Measurements from ENCODE around the gene TMCC2.

Gene TMCC2

DNA sequence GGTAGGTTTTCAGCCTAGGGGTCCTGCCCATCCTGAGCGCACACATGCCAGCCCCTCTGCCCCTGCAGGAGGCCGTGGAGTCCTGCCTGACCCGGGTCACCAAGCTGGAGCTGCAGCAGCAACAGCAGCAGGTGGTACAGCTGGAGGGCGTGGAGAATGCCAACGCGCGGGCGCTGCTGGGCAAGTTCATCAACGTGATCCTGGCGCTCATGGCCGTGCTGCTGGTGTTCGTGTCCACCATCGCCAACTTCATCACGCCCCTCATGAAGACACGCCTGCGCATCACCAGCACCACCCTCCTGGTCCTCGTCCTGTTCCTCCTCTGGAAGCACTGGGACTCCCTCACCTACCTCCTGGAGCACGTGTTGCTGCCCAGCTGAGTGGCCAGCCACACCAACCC lies 44.0 kb downstream of the TMCC2 start:
- no peak overlapping the region for H3K4me2 ChIP-seq (ENCODE audit: low read depth, low read length)
- no peak for DNase-seq
- H3K9ac ChIP-seq (ENCODE audit: low read length), result no peak overlapping the region
- H3K79me2 ChIP-seq (ENCODE audit: low read length), result peaks cover 4% of the 10 kb centered on the region
- 0 out of 2 replicates have a peak, but pooled peaks cover 2% of the 10 kb centered on the region for H3F3A ChIP-seq (ENCODE audit: insufficient read depth, low read length)
- H3K27me3 ChIP-seq (replicated peaks; ENCODE audit: insufficient read depth, low read length), result no peaks in the 10 kb centered on the region
- no peaks in the 10 kb centered on the region for H4K20me1 ChIP-seq (ENCODE audit: insufficient read depth, low read length)
- no peaks in the 10 kb centered on the region; the same call in 1 of the 2 replicates for H3K36me3 ChIP-seq (replicated peaks; ENCODE audit: insufficient read depth, low read length)
- no peak overlapping the region for H3K27ac ChIP-seq (ENCODE audit: low read length)
- H3K4me1 ChIP-seq (ENCODE audit: low read length), result peaks cover 36% of the 10 kb centered on the region
- no peak overlapping the region for H2AFZ ChIP-seq (ENCODE audit: low read length)
- TF ChIP-seq, protein P1, sequence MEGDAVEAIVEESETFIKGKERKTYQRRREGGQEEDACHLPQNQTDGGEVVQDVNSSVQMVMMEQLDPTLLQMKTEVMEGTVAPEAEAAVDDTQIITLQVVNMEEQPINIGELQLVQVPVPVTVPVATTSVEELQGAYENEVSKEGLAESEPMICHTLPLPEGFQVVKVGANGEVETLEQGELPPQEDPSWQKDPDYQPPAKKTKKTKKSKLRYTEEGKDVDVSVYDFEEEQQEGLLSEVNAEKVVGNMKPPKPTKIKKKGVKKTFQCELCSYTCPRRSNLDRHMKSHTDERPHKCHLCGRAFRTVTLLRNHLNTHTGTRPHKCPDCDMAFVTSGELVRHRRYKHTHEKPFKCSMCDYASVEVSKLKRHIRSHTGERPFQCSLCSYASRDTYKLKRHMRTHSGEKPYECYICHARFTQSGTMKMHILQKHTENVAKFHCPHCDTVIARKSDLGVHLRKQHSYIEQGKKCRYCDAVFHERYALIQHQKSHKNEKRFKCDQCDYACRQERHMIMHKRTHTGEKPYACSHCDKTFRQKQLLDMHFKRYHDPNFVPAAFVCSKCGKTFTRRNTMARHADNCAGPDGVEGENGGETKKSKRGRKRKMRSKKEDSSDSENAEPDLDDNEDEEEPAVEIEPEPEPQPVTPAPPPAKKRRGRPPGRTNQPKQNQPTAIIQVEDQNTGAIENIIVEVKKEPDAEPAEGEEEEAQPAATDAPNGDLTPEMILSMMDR (IDR thresholded peaks at IDR 0.05; ENCODE audit: low read length), result no peak
- TF ChIP-seq EZH2phosphoT487 (IDR thresholded peaks at IDR 0.05; ENCODE audit: low read length) (no peak), EZH2 (optimal IDR thresholded peaks at IDR 0.05; ENCODE audit: low read depth, low read length) (no peak)
- H3K4me3 ChIP-seq (ENCODE audit: low read length), result no peak overlapping the region
- H3K9me2 ChIP-seq (replicated peaks; ENCODE audit: insufficient read depth, low read length), result no peaks in the 10 kb centered on the region
- H3K9me3 ChIP-seq (replicated peaks; ENCODE audit: insufficient read depth, low read length), result no peaks in the 10 kb centered on the region

DNA sequence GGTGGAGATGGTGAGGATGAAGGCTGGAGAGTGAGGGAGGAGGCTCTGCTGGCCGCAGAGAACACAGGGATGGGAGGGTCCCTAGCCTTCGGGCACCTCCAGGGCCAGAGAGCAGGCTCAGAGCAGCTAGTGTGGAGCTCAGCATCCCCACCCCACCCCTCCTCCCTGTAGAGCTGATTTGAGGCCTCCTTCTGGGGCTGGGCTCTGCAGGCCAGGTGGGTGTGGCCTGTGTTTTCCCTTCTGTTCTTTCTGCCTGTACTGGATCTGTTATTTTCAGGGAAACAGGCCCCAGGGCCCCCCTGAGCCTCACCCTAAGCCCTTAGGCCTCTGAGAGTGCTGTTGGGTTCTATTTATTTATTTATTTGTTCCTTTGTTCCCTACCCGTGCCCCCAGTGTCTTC lies 44.8 kb downstream of the TMCC2 start:
- H3K27me3 ChIP-seq (replicated peaks; ENCODE audit: insufficient read depth, low read length), result no peaks in the 10 kb centered on the region

DNA sequence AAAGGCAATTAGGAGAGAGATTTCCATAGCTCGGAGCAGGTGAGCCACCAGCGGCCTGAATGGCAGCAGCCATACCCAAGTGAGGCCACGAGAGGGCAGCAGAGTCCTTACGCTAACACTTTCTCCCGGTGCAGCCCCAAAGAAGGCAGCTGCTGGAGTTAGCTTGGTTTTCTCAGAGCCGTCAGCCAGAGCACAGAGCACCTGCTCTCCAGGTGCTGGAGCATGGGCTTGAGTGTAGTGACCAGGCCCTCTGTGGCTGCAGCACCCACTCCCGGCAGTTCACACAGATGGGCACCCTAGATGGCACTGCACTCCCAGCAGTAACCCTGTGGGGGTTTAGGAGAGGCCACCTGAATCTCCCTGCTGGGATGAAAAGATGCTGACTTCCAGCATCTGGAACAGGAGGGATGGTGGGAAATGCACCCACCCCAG lies 45.8 kb downstream of the TMCC2 start:
- H3K9me3 ChIP-seq (replicated peaks; ENCODE audit: insufficient read depth, low read length), result no peaks in the 10 kb centered on the region
- no peak overlapping the region for H3K4me2 ChIP-seq (ENCODE audit: low read depth, low read length)

More for the DNA sequence above, 44.8 kb downstream of the TMCC2 start:
- no peak for DNase-seq
- Histone ChIP-seq H3K27ac (ENCODE audit: low read length) (no peak overlapping the region), H3K9ac (ENCODE audit: low read length) (no peak overlapping the region), H3K9me2 (replicated peaks; ENCODE audit: insufficient read depth, low read length) (no peaks in the 10 kb centered on the region), H3K9me3 (replicated peaks; ENCODE audit: insufficient read depth, low read length) (no peaks in the 10 kb centered on the region), H3K4me3 (ENCODE audit: low read length) (no peak overlapping the region), H3F3A (ENCODE audit: insufficient read depth, low read length) (no peaks in the 10 kb centered on the region), H2AFZ (ENCODE audit: low read length) (no peak overlapping the region), H3K4me2 (ENCODE audit: low read depth, low read length) (no peak overlapping the region), H3K79me2 (ENCODE audit: low read length) (no peaks in the 10 kb centered on the region; the same call in 1 of the 2 replicates), H3K4me1 (ENCODE audit: low read length) (peaks cover 36% of the 10 kb centered on the region), H3K36me3 (replicated peaks; ENCODE audit: insufficient read depth, low read length) (no peaks in the 10 kb centered on the region; the same call in 1 of the 2 replicates), H4K20me1 (ENCODE audit: insufficient read depth, low read length) (no peaks in the 10 kb centered on the region)
- TF ChIP-seq EZH2phosphoT487 (IDR thresholded peaks at IDR 0.05; ENCODE audit: low read length) (no peak), EZH2 (optimal IDR thresholded peaks at IDR 0.05; ENCODE audit: low read depth, low read length) (no peak)
- TF ChIP-seq, protein P1 (IDR thresholded peaks at IDR 0.05; ENCODE audit: low read length), result no peak

More for the DNA sequence above, 45.8 kb downstream of the TMCC2 start:
- H3K27ac ChIP-seq (ENCODE audit: low read length), result no peak overlapping the region
- no peaks in the 10 kb centered on the region for H3K79me2 ChIP-seq (ENCODE audit: low read length)
- H3K9ac ChIP-seq (ENCODE audit: low read length), result no peak overlapping the region
- H3K9me2 ChIP-seq (replicated peaks; ENCODE audit: insufficient read depth, low read length), result no peaks in the 10 kb centered on the region
- peak; percentile 92 for DNase-seq
- TF ChIP-seq, protein P1 (IDR thresholded peaks at IDR 0.05; ENCODE audit: low read length), result peak; percentile 100
- TF ChIP-seq EZH2phosphoT487 (IDR thresholded peaks at IDR 0.05; ENCODE audit: low read length), result no peak
- H2AFZ ChIP-seq (ENCODE audit: low read length), result no peak overlapping the region
- H4K20me1 ChIP-seq (ENCODE audit: insufficient read depth, low read length), result no peaks in the 10 kb centered on the region
- H3K36me3 ChIP-seq (replicated peaks; ENCODE audit: insufficient read depth, low read length), result no peaks in the 10 kb centered on the region; the same call in 1 of the 2 replicates
- H3F3A ChIP-seq (ENCODE audit: insufficient read depth, low read length), result no peaks in the 10 kb centered on the region
- H3K4me3 ChIP-seq (ENCODE audit: low read length), result no peak overlapping the region
- H3K27me3 ChIP-seq (replicated peaks; ENCODE audit: insufficient read depth, low read length), result no peaks in the 10 kb centered on the region
- peaks cover 36% of the 10 kb centered on the region for H3K4me1 ChIP-seq (ENCODE audit: low read length)
